ENCODE data around the gene OR2V2.

DNA sequence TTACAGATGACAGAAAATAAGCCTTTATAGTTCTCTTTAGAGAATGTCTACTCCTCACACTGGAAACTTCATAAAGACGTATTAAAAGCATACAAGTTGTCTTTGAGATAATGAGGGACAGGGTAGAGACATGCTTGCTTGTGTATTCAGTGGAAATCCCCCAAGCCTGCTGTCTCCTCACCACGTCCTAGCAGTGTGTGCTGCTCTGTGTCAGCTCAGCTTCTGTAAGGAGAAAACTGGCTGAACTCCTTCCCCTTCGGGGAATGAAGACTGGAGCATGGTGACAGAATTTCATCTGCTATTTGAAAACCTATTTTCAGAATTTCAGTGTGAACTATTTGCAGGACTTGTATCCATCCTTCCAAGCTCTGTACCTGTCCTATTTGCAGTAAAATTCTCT is 9.4 kb downstream of the OR2V2 start:
- TF ChIP-seq POLR2AphosphoS5 (IDR thresholded peaks at IDR 0.05) (no peak), EP300 (IDR thresholded peaks at IDR 0.05) (no peak), POLR2A (IDR thresholded peaks at IDR 0.05) (no peak)
- TF ChIP-seq, protein P1, sequence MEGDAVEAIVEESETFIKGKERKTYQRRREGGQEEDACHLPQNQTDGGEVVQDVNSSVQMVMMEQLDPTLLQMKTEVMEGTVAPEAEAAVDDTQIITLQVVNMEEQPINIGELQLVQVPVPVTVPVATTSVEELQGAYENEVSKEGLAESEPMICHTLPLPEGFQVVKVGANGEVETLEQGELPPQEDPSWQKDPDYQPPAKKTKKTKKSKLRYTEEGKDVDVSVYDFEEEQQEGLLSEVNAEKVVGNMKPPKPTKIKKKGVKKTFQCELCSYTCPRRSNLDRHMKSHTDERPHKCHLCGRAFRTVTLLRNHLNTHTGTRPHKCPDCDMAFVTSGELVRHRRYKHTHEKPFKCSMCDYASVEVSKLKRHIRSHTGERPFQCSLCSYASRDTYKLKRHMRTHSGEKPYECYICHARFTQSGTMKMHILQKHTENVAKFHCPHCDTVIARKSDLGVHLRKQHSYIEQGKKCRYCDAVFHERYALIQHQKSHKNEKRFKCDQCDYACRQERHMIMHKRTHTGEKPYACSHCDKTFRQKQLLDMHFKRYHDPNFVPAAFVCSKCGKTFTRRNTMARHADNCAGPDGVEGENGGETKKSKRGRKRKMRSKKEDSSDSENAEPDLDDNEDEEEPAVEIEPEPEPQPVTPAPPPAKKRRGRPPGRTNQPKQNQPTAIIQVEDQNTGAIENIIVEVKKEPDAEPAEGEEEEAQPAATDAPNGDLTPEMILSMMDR (IDR thresholded peaks at IDR 0.05) = no peak
